MM.1S (cell line): ENCODE measurements around the gene DFFA.

Source experiments
- DNase-seq: peaks from one replicate; pipeline ENCODE4 v3.0.0-alpha.2; 2015
- H2AFZ ChIP-seq: fragments of 300-600 bp; sonication (generic); 2 replicates; pipeline ENCODE4 v1.6.0; 2016; ENCODE audit warnings: antibody characterized with exemption, low read length
- H3F3A ChIP-seq: fragments of 300-600 bp; sonication (generic); 2 replicates; pipeline ENCODE4 v1.6.1; 2016; ENCODE audit warnings: mild to moderate bottlenecking, antibody characterized with exemption, low read length, moderate library complexity, mixed read lengths; ENCODE audit not compliant: insufficient read depth
- H3K27ac ChIP-seq: fragments of 300-600 bp; sonication (generic); 2 replicates; pipeline ENCODE4 v1.5.1; 2016; ENCODE audit warnings: mild to moderate bottlenecking, low read length
- H3K27me3 ChIP-seq: fragments of 300-600 bp; sonication (generic); replicated peaks from 2 replicates; pipeline ENCODE4 v1.6.0; 2016; ENCODE audit warnings: low read length; ENCODE audit not compliant: insufficient read depth
- H3K36me3 ChIP-seq: fragments of 300-600 bp; sonication (generic); replicated peaks from 2 replicates; pipeline ENCODE4 v1.6.1; 2016; ENCODE audit warnings: mild to moderate bottlenecking, low read length, mixed read lengths; ENCODE audit not compliant: insufficient read depth
- H3K4me1 ChIP-seq: fragments of 300-600 bp; sonication (generic); 2 replicates; pipeline ENCODE4 v1.6.1; 2016; ENCODE audit warnings: low read length, mixed read lengths
- H3K4me2 ChIP-seq: fragments of 300-600 bp; sonication (generic); 2 replicates; pipeline ENCODE4 v1.6.0; 2016; ENCODE audit warnings: low read depth, low read length
- H3K4me3 ChIP-seq: fragments of 300-600 bp; sonication (generic); 2 replicates; pipeline ENCODE4 v1.5.1; 2016; ENCODE audit warnings: low read length, mixed read lengths
- H3K79me2 ChIP-seq: fragments of 300-600 bp; sonication (generic); 2 replicates; pipeline ENCODE4 v1.6.1; 2016; ENCODE audit warnings: mixed run types, low read length, mixed read lengths
- H3K9ac ChIP-seq: fragments of 300-600 bp; sonication (generic); 2 replicates; pipeline ENCODE4 v1.6.1; 2016; ENCODE audit warnings: low read length, mixed read lengths
- H3K9me2 ChIP-seq: fragments of 300-600 bp; sonication (generic); replicated peaks from 2 replicates; pipeline ENCODE4 v1.6.1; 2016; ENCODE audit warnings: mild to moderate bottlenecking, low read length, mixed read lengths; ENCODE audit not compliant: insufficient read depth
- H3K9me3 ChIP-seq: fragments of 300-600 bp; sonication (generic); replicated peaks from 2 replicates; pipeline ENCODE4 v1.6.1; 2016; ENCODE audit warnings: mild to moderate bottlenecking, low read length, mixed read lengths; ENCODE audit not compliant: insufficient read depth
- H4K20me1 ChIP-seq: fragments of 300-600 bp; sonication (generic); 2 replicates; pipeline ENCODE4 v1.6.1; 2016; ENCODE audit warnings: mild to moderate bottlenecking, low read length, moderate library complexity, mixed read lengths; ENCODE audit not compliant: insufficient read depth
- EZH2 ChIP-seq: fragments of 300-600 bp; sonication (generic); optimal IDR thresholded peaks from 2 replicates; pipeline ENCODE3; 2017; ENCODE audit warnings: low read depth, mild to moderate bottlenecking, antibody characterized with exemption, low read length, mixed read lengths
- EZH2phosphoT487 ChIP-seq: fragments of 300-600 bp; sonication (generic); IDR thresholded peaks from 2 replicates; pipeline ENCODE4 v1.6.1; 2018; ENCODE audit warnings: antibody characterized with exemption, low read length
- TF ChIP-seq, protein P1 (sequence below): fragments of 300-600 bp; sonication (generic); IDR thresholded peaks from 2 replicates; pipeline ENCODE4 v1.5.1; 2016; ENCODE audit warnings: antibody characterized with exemption, low read length, mixed read lengths

DFFA gene

GRCh38 chr1:10440305-10440704 is 32.0 kb downstream of the DFFA start:
- no peak overlapping the region for H2AFZ ChIP-seq
- no peaks in the 10 kb centered on the region for H4K20me1 ChIP-seq

GRCh38 chr1:10438677-10439163 is 33.6 kb downstream of the DFFA start:
- Histone ChIP-seq H3K79me2 (no peaks in the 10 kb centered on the region), H3K4me1 (no peaks in the 10 kb centered on the region), H3K4me2 (no peak overlapping the region), H3F3A (no peaks in the 10 kb centered on the region), H3K9me2 (no peaks in the 10 kb centered on the region), H2AFZ (no peak overlapping the region), H3K4me3 (no peak overlapping the region), H3K9ac (no peak overlapping the region), H4K20me1 (no peaks in the 10 kb centered on the region), H3K9me3 (no peaks in the 10 kb centered on the region), H3K36me3 (no peaks in the 10 kb centered on the region), H3K27me3 (no peaks in the 10 kb centered on the region), H3K27ac (no peak overlapping the region)
- TF ChIP-seq EZH2, result no peak
- TF ChIP-seq EZH2phosphoT487, result no peak
- TF ChIP-seq, protein P1, sequence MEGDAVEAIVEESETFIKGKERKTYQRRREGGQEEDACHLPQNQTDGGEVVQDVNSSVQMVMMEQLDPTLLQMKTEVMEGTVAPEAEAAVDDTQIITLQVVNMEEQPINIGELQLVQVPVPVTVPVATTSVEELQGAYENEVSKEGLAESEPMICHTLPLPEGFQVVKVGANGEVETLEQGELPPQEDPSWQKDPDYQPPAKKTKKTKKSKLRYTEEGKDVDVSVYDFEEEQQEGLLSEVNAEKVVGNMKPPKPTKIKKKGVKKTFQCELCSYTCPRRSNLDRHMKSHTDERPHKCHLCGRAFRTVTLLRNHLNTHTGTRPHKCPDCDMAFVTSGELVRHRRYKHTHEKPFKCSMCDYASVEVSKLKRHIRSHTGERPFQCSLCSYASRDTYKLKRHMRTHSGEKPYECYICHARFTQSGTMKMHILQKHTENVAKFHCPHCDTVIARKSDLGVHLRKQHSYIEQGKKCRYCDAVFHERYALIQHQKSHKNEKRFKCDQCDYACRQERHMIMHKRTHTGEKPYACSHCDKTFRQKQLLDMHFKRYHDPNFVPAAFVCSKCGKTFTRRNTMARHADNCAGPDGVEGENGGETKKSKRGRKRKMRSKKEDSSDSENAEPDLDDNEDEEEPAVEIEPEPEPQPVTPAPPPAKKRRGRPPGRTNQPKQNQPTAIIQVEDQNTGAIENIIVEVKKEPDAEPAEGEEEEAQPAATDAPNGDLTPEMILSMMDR, result no peak
- no peak for DNase-seq

More at GRCh38 chr1:10440305-10440704, 32.0 kb downstream of the DFFA start:
- TF ChIP-seq, protein P1, result no peak
- TF ChIP-seq EZH2phosphoT487, result no peak
- TF ChIP-seq EZH2, result no peak
- peaks cover 6% of the 10 kb centered on the region for H3K4me1 ChIP-seq
- no peaks in the 10 kb centered on the region for H3K36me3 ChIP-seq
- no peak overlapping the region for H3K9ac ChIP-seq
- no peak for DNase-seq
- H3K27me3 ChIP-seq, result no peaks in the 10 kb centered on the region
- H3K4me3 ChIP-seq, result no peak overlapping the region
- no peaks in the 10 kb centered on the region for H3K79me2 ChIP-seq
- peaks cover 10% of the 10 kb centered on the region for H3F3A ChIP-seq
- H3K4me2 ChIP-seq, result no peak overlapping the region
- no peaks in the 10 kb centered on the region for H3K9me2 ChIP-seq
- H3K27ac ChIP-seq, result no peak overlapping the region
- H3K9me3 ChIP-seq, result no peaks in the 10 kb centered on the region

GRCh38 chr1:10437052-10437451 is 35.3 kb downstream of the DFFA start:
- Histone ChIP-seq H3K4me3 (no peak overlapping the region), H2AFZ (no peak overlapping the region), H3K4me2 (no peak overlapping the region), H3K9me2 (no peaks in the 10 kb centered on the region), H3K27me3 (no peaks in the 10 kb centered on the region), H3K36me3 (no peaks in the 10 kb centered on the region), H3K9me3 (no peaks in the 10 kb centered on the region), H3K27ac (no peak overlapping the region), H4K20me1 (no peaks in the 10 kb centered on the region), H3K4me1 (no peaks in the 10 kb centered on the region), H3K79me2 (0 out of 2 replicates have a peak, but pooled peaks cover 3% of the 10 kb centered on the region), H3K9ac (no peak overlapping the region), H3F3A (no peaks in the 10 kb centered on the region)
- TF ChIP-seq, protein P1, result no peak
- TF ChIP-seq EZH2phosphoT487 (no peak), EZH2 (no peak)
- no peak for DNase-seq
